ENCODE results near the gene FXYD7. TPM values are rescaled to one million over a fixed set of nuclear protein-coding genes. Genes with fewer than 3 reads are reported as not detected.
A peak's percentile ranks its signal among the peaks of the same experiment; 100 is the strongest.

FXYD7 gene
- polyA plus RNA-seq, 1 donor from 2014 or later = 35.7 TPM

DNA sequence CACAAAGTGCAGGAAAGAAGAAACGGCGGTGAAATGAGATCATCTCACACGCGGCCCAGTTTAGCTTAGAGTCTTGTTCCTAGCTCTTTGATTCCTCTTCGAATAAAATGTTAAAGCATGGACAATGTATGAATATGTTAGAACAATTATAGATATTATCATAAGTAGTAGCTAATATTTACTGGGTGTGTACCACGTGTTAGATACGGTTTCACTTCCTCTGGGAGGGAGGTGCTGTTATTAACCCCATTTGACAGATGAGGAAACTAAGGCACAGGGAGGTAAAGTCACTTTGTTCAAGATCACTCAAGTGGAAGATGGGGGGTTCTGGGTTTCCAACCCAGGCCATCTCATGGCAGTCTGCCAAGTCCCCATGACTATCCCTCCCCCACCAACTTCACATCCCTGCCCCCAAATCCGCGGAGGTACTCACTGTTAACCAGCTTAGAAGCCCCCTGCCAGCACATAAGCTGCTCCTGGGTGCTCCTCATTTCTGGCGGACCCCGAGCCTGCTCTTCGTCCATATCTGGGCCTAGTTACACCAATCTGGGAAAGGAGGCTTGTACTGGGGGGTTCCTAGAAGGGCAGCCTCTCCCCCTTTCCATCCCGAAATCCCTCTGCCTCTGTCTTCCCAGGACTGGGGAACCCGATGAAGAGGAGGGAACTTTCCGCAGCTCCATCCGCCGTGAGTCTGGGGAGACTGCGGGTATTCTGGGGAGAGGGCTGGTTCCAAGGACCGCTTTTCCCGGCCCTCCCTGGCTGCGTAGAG, 1.0 kb upstream of the FXYD7 start:
- Histone ChIP-seq H3K79me2 (replicated peaks; ENCODE audit: insufficient read depth, low read length) (no peaks in the 10 kb centered on the region), H3K27ac (ENCODE audit: low read length) (no peak overlapping the region), H3K9me2 (ENCODE audit: insufficient read depth, low read length) (no peaks in the 10 kb centered on the region), H3K9me3 (ENCODE audit: low read length) (no peaks in the 10 kb centered on the region), H3K4me3 (ENCODE audit: low read length) (peak overlapping the region; percentile 93), H4K20me1 (ENCODE audit: insufficient read depth) (no peaks in the 10 kb centered on the region), H3K4me2 (ENCODE audit: low read length) (peak overlapping the region; percentile 35), H3K36me3 (ENCODE audit: insufficient read depth, low read length) (no peaks in the 10 kb centered on the region), H3K27me3 (ENCODE audit: insufficient read depth, low read depth, low read length) (peaks cover 18% of the 10 kb centered on the region), H3F3A (ENCODE audit: insufficient read depth, low read length, poor library complexity, severe bottlenecking) (peaks cover 6% of the 10 kb centered on the region), H3K9ac (ENCODE audit: low read length) (peak overlapping the region; percentile 12), H2AFZ (ENCODE audit: low read depth, low read length) (no peak overlapping the region)
- TF ChIP-seq SMC3 (conservative IDR thresholded peaks at IDR 0.05; ENCODE audit: poor library complexity) = no peak
- no peak for TF ChIP-seq EP300 (conservative IDR thresholded peaks at IDR 0.05; ENCODE audit: poor library complexity, severe bottlenecking)
- TF ChIP-seq TAF1 (IDR thresholded peaks at IDR 0.05; ENCODE audit: low read depth) = no peak
- TF ChIP-seq CTCF (IDR thresholded peaks at IDR 0.05; ENCODE audit: poor library complexity, severe bottlenecking) = no peak
- no peak for TF ChIP-seq POLR2AphosphoS5 (IDR thresholded peaks at IDR 0.05)
- TF ChIP-seq REST (IDR thresholded peaks at IDR 0.05; ENCODE audit: borderline replicate concordance) = no peak
- TF ChIP-seq MXI1 (conservative IDR thresholded peaks at IDR 0.05; ENCODE audit: poor library complexity, severe bottlenecking) = no peak
- TF ChIP-seq RAD21 (conservative IDR thresholded peaks at IDR 0.05) = no peak
- no peak for TF ChIP-seq EZH2 (IDR thresholded peaks at IDR 0.05; ENCODE audit: borderline replicate concordance, insufficient read depth, low read length, poor library complexity, severe bottlenecking)

GRCh38 chr19:35142606-35143230, 337 bp upstream of the FXYD7 start:
- Histone ChIP-seq H3K27me3 (ENCODE audit: insufficient read depth, low read depth, low read length) (peaks cover 18% of the 10 kb centered on the region), H3F3A (ENCODE audit: insufficient read depth, low read length, poor library complexity, severe bottlenecking) (peaks cover 6% of the 10 kb centered on the region), H3K4me3 (ENCODE audit: low read length) (peak overlapping the region; percentile 93), H3K36me3 (ENCODE audit: insufficient read depth, low read length) (no peaks in the 10 kb centered on the region), H3K79me2 (replicated peaks; ENCODE audit: insufficient read depth, low read length) (no peaks in the 10 kb centered on the region), H4K20me1 (ENCODE audit: insufficient read depth) (no peaks in the 10 kb centered on the region), H3K9me2 (ENCODE audit: insufficient read depth, low read length) (no peaks in the 10 kb centered on the region), H3K27ac (ENCODE audit: low read length) (no peak overlapping the region), H3K9ac (ENCODE audit: low read length) (peak overlapping the region; percentile 81), H3K4me2 (ENCODE audit: low read length) (peak overlapping the region; percentile 35), H2AFZ (ENCODE audit: low read depth, low read length) (peak overlapping the region; percentile 27), H3K9me3 (ENCODE audit: low read length) (no peaks in the 10 kb centered on the region)
- TF ChIP-seq MXI1 (conservative IDR thresholded peaks at IDR 0.05; ENCODE audit: poor library complexity, severe bottlenecking) (no peak), SMC3 (conservative IDR thresholded peaks at IDR 0.05; ENCODE audit: poor library complexity) (no peak), POLR2AphosphoS5 (IDR thresholded peaks at IDR 0.05) (peak; percentile 21)

All from neural cell (in vitro differentiated cells).